Left cardiac atrium (tissue), 4 donors: ENCODE results near the gene MDN1. TPM values are rescaled to one million over a fixed set of nuclear protein-coding genes. Genes with fewer than 3 reads are reported as not detected.
"Not testable (repeated sequence)": the region's sequence is repeated elsewhere in the genome, so short reads cannot be mapped to it uniquely, and the experiment has no call there.

ENCODE experiments used
- ATAC-seq, 2 donors: fragments of 200-7000 bp; cut with Tn5 transposase; one replicate each; pipeline ENCODE4 v1.9.1; 2020; ENCODE audit warnings: mild to moderate bottlenecking in 2 of 2, moderate library complexity in 2 of 2
- DNase-seq: peaks from one replicate; pipeline ENCODE4 v3.0.0-alpha.2; 2020
- intact Hi-C, 2 donors: fragments of 100-400 bp; cut with DNase I; formaldehyde crosslinking; loops; one replicate each; pipeline versions ENCODE4 v1.14.1 to v1.15.1; 2022 to 2023
- total RNA-seq, 2 donors: library from RNA; stranded (reverse); fragmentation: NEBNext Ultra II Directional; extraction: Animal tissue kit (Norgen Biotek cat#: 25700); gene quantifications; one replicate each; pipeline ENCODE4 v1.2.1, GENCODE V29; 2021
- donor health status: DM: no; HTN: yes; CAD: no.
- donor health status: DM: no; HTN: yes; CAD: no; lungs with severe emphysema.
- donor health status: DM: yes; HTN: yes; CAD: no.
- donor health status: Dilated cardiomyopathy.

MDN1 gene
- total RNA-seq, 2 donors from 2014 or later: 22.4 to 23.6 TPM

DNA sequence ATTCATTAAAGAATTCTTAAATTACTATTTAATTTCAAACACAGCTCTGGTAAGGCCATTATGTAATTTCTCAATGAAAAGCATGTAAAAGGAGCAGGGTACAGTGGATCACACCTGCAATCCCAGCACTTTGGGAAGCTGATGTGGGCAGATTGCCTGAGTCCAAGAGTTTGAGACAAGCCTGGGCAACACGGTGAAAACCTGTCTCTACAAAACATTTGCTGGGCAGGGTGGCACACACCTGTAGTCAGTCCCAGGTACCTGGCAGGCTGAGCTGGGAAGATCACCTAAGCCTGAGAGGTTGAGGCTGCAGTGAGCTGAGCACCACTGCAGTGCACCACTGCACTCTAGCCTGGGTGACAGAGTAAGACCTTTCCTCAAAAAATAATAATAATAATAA is 37.4 kb downstream of the MDN1 start:
- DNase-seq (no peak), ATAC-seq (no peak)
- intact Hi-C loops: no loop called here

DNA sequence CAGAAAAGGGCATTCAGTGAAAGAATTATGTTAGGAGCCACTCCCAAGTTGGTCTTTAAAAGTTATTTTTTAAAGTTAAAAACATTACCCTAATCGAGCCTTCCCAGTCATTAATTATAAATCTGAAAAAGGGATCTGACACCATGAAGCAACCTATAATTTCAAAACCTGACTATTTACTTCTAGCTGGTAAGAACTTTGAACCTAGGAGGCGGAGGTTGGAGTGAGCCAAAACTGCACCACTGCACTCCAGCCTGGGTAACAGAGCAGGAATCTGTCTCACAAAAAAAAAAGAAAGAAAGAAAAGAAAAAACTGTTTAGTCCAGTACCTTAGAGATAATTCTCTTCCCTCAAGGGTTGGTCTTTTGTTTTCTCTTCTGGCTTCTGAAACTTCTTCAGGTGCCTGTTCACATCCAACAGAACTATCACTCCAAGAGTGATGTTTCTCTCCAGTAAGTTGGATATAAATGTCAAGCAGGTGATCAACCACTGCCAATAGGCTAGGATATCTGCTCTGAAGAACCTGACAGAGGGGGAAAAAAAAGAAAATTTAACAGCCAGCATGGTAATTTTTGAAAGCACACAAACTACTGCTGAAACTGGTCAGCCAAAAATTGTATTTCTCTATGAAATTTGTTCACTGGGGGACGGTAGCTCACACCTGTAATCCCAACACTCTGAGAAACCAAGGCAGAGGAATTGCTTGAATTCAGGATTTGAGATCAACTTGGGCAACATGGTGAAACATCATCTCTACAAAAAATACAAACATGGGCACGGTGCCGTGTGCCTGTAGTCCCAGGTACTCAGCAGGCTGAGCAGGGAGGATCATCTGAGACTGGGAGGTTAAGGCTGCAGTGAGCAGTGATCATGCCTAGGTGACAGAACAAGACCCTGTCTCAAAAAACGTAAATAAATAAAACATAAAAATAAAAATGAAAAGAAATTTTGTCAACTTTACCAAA is 38.2 kb downstream of the MDN1 start:
- intact Hi-C loops: no loop called here
- ATAC-seq (no peak), DNase-seq (no peak)

DNA sequence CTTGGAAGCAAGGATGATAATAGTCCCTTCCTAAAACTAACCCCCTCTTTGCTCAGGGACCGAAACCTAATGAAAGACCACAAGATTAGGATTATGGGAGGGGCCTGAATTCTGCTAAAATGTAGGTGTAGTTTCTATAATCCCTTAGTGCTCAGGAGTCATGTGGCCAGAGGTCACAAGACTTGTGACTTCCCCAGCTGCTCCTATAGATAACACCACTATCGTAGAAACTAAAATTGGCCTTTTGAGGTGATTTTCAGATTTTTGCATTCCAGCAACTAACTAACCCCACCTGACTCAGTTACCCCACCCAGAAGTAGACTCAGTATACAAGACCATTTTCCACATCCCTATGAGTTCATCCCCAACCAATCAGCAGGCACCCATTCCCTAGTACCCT is 42.1 kb downstream of the MDN1 start:
- DNase-seq (no peak), ATAC-seq (no peak)
- intact Hi-C loops: no loop called here

DNA sequence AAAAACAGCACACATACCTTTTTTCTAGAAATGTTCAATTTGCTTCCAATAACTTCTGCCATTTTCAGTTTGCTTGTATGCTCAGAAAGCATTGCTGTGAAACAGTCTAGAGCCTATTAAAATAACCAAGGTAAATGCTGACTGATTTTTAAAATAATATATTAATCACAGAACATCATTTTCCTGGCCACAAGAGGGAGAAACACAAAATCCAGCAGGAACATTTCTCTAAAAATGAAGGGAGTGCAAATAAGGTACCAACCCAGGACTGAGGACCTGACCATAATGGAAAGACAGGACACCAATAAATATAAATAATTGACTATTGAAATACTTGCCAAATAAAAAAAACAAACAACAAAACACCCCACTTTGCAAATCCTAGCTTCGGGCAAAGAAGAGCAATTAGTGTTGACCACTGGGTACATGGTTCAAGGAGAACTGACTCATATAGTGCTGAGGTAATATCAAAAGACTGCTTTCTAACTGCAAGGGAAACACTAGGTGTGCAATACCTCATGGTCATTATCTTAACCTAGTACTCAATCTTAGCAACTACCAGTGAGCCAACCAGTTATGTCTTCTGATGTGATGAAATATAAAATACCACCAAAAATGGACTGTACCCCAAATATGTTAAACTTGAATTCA is 42.9 kb downstream of the MDN1 start:
- intact Hi-C loops: no loop called here
- ATAC-seq (no peak), DNase-seq (no peak)

DNA sequence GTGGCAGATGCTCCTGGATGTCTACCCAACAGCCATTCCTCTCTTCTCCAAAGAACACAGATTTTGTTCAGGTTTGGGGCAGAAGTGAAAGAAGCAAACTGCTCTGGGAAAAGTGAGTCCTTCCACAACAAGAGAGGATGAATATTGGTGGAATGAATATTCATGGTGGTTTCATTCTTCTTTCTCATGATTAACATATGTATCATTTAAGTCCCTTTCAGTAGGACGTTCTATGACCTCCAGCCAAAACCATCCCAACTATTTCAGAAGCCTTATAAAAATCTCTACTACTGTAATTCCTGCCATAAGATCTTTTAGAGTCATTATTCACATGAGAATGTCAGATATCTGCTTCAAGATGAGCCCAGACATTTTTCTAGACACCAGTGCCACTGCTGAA is 44.4 kb downstream of the MDN1 start:
- DNase-seq: no peak
- intact Hi-C loops: no loop called here
- ATAC-seq: no peak

DNA sequence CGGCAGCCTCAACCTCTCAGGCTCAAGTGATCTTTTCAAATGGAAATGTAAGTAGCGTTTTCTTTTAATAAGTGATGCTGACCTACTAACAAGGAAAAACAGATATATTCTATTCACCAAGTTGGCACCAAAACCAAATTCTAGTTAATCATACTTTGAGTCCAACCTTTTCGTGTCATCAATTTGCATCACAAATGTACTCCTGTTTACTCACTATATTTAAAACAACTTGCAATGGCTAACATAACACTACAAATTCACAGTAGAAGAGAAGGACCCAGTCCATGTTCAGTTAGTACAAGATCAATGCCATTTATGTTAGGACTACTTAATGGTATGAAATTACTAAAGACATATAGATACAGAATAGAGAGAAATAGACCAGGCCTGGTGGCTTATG is 50.0 kb downstream of the MDN1 start:
- no peak for ATAC-seq
- intact Hi-C loops: no loop called here
- DNase-seq: no peak

DNA sequence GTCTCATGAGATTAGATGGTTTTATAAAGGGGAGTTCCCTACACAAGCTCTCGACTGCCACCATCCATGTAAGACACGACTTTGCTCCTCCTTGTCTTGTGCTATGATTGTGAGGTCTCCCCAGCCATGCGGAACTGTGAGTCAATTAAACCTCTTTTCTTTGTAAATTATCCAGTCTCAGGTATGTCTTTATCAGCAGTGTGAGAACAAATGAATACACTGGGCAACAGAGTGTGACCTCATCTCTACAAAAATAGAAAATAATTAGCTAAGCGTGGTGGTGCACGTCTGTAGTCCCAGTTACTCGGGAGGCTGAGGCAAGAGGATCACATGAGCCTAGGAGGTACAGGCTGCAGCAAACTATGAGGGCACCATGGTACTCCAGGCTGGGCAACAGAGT is 51.3 kb downstream of the MDN1 start:
- intact Hi-C loops: no loop called here
- DNase-seq (no peak), ATAC-seq (no peak)

DNA sequence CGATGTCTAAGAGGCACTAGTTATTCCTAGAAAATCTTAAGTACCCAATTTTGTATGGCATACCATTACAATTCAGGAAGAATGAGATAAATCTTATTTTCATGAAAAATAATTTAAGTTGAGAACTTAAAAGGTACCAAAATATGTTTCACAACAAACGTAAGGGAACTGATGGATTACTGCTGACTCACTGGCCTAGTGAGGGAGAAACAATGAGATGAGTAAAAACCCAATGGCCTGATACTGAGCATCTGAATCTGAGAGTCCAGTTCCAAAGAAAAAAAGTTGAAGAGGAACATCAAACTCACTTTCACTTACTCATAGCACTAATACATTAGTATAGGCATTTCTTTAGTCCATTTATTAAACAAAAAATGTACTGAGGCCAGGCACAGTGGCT is 56.0 kb downstream of the MDN1 start:
- intact Hi-C loops: no loop called here
- no peak for ATAC-seq
- DNase-seq: no peak

DNA sequence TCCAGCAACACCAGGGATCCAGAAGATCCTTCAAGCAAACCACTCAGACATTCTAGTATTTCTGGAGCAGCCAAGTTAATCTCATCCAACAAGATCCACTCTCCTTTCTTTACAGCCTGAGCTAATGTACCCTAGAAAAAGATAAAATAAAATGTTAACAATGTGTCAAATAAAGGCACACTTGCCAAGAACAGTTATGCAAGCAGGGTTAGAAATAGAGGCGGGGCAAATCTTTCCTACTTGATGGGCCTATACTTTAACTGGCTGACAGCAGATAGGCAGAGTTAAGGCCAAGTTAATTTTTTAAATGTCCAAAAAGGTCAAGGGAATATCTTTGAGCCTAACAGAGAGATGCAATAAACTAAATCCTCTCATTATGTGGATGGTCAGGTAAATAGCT is 60.8 kb downstream of the MDN1 start:
- ATAC-seq (peak; percentile 73 to 74), DNase-seq (no peak)
- intact Hi-C loops: no loop called here

DNA sequence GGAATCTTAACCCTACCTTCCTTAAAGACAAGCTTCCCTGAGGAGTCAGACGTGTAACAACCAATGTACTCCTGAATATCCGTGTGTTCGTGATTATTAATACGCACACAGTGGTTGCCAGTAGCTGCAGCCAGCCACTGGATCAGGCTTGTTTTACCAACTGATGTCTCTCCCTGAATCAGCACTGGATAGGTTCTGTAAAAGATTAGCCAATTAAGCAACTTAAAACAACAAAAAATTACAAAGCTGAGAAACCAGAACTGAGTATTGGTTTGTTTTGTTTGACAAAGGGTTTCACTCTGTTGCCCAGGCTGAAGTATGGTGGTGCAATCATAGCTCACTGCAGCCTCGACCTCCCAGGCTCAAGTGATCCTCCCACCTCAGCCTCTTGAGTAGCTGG is 69.3 kb downstream of the MDN1 start:
- DNase-seq: no peak
- ATAC-seq: no peak
- intact Hi-C loops: no loop called here

DNA sequence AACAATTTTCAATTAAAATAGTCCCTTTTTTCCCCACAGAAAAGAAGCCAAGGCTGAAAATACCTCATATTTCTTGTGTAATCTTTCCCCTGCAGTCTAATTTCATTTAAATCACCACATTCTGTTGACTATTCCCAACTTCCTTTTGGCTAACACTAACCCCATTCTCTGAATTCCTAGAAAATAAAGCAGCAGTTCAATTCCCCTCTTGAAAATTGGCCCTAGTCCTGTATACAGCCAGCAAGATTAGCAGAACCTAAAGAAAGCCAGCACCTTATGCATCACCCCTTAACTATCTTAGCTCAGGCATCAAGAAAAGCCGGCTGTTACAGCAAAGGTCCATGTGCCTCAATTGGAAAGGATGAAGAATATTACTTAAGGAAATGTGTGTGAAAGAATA is 69.7 kb downstream of the MDN1 start:
- intact Hi-C loops: no loop called here
- ATAC-seq: no peak
- DNase-seq: no peak

DNA sequence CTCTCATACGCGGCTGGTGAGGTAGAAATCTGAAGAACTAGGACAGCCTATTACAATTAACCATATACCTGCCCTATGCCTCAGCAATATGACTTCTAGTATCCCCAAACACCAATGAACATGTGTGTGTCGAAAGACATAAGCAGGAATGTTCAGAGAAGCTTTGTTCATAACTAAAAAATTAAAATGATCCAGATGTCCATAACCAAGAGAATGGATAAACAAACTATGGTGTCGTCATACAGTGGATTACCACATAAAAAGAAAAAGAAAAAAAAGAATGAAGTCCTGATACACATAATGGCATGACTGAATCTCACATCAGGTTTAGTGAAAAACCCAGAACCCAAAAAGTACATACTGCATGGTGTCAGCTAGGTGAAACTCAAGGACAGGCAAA is 73.9 kb downstream of the MDN1 start:
- no peak for DNase-seq
- no peak for ATAC-seq
- intact Hi-C loops: no loop called here

DNA sequence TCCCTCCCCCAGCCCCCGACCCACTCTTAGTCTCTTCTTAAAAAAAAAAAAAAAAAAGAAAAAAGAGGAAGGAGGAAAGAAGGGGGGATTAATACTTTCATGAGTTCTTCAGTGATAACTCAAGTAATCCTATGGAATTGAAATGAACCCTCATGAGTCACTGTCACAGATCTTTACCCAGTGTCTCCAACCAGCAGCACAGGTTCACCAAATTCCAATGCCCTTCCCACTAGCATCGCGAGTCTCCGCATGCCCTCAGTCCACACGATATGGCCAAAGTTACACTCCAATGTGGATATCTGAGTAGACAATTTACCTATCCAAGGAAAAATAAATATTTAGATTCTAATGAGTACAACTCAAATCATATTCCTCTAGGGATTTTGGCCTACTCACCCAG is 74.5 kb downstream of the MDN1 start:
- DNase-seq: no peak
- no peak for ATAC-seq
- intact Hi-C loops: no loop called here

DNA sequence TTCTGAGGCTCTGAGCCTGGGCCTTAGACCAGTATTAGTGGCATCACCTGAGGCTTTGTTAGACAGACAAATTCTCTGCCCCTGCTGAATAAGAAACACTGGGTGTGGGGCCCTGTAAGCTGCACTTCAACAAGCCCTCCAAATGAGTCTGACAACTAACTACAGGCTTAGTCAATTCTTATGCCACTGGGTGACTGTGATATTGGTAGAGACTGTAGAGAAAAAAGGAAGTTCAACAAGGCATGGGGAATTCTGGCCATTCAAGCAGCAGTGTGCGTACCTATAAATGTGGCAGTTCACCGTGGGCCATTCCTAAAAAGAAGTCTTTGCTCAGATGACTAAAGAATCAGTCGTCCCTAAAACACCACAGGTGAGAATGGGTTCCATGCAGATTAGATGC is 82.7 kb downstream of the MDN1 start:
- DNase-seq (no peak), ATAC-seq (no peak)
- intact Hi-C loops: no loop called here

DNA sequence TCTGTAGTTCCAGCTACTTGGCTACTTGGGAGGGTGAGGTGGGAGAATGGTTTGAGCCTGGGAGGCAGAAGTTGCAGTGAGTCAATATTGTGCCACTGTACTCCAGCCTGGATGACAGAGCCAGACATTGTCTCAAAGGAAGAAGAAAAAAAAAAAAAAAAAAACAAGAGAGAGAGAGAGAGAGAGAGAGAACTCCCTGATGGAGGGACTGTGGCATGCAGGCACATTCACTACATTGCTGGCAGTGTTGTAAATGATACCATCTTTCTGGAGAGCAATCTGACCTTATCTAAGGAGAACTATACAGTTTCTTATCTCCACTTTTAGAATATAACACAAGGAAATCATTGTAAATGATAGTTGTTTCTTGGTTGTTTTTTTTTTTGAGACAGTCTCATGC is 85.1 kb downstream of the MDN1 start:
- ATAC-seq: no peak
- no peak for DNase-seq
- intact Hi-C loops: no loop called here

DNA sequence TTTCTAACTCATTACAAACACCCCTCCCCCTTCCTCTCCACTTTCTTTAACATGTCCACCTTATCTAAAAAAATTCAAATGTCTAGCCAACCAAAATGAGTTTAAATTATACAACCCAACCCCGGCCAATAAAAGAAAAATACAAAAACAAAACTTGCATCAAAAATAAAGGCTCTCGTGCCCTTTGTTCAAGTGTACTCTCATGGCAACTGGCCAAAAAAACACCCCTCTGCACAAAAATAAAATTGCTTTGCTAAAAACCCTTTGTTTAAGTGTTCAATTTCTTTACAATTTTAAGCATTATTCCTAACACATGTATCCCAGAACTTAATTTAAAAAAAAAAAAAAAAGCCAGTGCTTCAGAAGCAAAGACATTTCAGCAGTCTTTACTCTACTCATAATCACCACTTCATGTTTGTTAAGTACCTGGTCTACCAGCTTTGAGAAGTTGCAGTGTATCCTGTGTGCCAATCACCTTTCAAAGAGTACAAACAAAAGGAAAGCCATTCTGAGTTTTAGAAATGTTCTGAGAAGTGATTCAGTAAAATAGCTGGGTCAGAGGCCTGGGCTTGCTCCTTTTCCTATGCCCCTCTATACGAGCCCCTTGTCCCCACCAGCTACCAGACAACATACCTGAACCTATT is 87.5 kb downstream of the MDN1 start:
- no peak for DNase-seq
- intact Hi-C loops: no loop called here
- ATAC-seq: no peak

DNA sequence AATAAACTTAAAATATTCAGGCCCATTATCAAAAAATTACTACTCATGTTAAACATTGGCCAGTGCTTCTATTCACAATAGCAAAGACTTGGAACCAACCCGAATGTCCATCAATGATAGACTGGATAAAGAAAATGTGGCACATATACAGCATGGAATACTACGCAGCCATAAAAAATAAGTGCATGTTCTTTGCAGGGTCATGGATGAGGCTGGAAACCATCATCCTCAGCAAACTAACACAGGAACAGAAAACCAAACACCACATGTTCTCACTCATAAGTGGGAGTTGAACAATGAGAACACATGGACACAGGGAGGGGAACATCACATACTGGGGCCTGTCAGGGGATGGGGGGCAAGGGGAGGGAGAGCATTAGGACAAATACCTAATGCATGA is 88.3 kb downstream of the MDN1 start:
- DNase-seq, ATAC-seq, intact Hi-C loops: not testable (repeated sequence)

DNA sequence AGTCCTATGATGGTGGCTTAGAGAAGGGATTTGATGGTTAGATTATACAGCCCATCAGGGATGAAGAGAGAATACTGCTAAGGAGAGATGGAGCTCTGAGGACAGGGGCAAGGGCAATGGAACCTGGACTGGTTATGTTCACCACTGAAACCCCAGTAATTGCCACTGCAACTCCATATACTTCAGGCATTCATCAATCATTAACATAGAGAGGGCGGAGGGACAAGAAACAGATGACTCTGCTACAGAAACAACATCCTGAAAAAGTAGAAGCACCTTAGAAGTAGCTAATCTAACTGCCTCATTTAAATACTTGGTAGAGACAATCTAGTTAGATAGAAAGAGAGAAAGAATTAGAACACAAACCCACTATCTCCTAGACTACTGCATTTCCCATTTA is 89.8 kb downstream of the MDN1 start:
- ATAC-seq (no peak), DNase-seq (no peak)
- intact Hi-C loops: no loop called here

DNA sequence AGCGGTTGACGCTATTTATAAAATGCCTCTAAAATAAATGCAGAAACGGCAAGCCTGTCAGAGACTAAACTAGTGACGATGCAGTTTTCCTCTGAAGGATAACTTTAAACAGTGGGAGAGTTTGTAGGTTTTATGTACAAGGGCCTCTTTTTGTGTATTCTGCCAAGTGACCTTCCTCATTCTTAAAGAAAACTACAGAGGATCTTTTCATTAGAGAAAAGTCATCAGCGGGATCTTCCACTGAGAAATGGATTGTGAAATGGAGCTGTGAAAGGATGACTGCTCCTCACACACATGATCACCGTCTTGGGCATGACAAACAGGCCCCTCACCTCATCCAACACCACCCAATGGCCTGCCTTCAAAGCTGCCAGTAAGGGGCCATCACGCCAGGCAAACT is 92.1 kb downstream of the MDN1 start:
- intact Hi-C loops: no loop called here
- no peak for DNase-seq
- no peak for ATAC-seq

DNA sequence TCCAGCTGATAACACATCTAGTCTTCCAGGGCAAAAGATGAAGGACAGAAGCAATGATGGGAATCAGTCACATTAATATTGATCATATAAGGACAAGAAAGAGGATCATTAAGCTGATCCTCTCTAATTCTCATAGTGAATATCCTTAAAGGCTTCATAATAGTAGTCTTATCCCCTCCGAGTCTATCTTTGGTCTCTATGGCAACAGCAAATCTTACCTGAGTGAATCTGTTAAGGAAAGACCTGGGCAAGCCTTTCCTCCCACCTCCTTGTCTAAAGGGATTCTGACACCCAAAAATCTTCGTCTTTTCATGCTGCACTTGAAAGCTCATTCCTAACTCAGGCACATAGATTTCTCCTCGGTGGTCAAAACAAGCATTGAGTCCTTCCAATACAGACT is 94.6 kb downstream of the MDN1 start:
- ATAC-seq (no peak), DNase-seq (no peak)
- intact Hi-C loops: no loop called here
